ENCODE data around the gene NSUN4. TPM values are rescaled to one million over a fixed set of nuclear protein-coding genes. Genes with fewer than 3 reads are reported as not detected.
"Not testable (repeated sequence)": the region's sequence is repeated elsewhere in the genome, so short reads cannot be mapped to it uniquely, and the experiment has no call there.

NSUN4 gene
- total RNA-seq, 1 donor, result 34.7 TPM

DNA sequence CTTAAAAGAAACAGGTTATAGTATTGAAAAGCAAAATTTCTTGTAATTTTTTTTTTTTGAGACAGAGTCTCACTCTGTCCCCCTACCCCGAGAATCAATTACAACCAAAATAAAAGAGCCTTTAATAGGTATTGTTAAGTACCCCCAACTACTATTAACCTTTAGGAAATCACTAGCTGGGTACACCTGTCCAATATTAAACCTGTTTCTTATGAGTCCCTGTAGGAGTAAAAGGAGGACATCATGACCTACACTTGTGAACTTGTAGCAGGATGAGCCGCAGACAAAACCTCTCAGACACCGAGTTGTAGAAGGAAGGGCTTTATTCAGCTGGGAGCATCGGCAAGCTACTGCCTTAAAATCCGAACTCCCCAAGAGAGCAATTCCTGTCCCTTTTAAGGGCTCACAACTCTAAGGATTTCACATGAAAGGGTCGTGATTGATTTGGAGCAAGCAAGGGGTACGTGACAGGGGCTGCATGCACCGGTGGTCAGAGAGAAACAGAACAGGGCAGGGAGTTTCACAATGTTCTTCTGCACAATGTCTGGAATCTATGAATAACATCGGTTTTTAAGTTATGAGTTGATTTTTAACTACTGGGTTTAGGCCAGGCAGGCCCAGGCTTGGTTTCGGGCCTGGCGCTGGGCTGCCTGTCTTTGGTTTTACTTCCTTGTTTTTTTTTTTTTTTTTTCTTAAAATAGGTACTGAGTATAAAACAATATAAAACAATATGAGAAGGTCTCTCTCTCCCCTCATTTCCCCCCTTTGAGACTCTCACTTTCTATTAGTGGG is 15.1 kb upstream of the NSUN4 start:
- DNase-seq (ENCODE audit: low read depth in 2 of 3, low spot score in 2 of 3), result not testable (repeated sequence)

DNA sequence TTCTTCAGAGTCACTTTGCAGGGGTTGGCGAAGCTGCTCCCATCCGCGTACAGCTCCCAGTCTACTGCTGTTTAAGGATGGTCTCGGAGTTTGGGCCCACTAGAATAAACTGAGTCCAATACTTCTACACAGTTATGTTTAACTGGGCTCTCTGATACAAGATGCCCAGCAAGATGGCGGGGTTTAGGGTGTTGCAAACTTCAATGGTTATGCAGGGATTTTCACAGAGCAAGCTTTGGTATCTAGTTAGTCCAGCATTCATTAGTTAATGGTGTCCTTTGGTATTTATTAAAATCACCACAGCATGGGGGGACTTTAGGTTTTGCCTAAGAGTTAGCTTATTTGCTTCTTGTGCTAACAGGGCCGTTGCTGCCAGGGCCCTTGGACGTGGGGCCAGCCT is 12.4 kb upstream of the NSUN4 start:
- not testable (repeated sequence) for DNase-seq (ENCODE audit: low read depth in 2 of 3, low spot score in 2 of 3)

DNA sequence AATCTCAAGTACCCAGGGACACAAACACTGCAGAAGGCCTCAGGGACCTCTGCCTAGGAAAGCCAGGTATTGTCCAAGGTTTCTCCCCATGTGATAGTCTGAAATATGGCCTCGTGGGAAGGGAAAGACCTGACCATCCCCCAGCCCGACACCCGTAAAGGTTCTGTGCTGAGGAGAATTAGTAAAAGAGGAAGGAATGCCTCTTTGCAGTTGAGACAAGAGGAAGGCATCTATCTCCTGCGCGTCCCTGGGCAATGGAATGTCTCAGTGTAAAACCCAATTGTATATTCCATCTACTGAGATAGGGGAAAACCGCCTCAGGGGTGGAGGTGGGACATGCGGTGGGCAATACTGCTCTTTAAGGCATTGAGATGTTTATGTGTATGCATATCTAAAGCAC is 10.8 kb upstream of the NSUN4 start:
- not testable (repeated sequence) for DNase-seq (ENCODE audit: low read depth in 2 of 3, low spot score in 2 of 3)

DNA sequence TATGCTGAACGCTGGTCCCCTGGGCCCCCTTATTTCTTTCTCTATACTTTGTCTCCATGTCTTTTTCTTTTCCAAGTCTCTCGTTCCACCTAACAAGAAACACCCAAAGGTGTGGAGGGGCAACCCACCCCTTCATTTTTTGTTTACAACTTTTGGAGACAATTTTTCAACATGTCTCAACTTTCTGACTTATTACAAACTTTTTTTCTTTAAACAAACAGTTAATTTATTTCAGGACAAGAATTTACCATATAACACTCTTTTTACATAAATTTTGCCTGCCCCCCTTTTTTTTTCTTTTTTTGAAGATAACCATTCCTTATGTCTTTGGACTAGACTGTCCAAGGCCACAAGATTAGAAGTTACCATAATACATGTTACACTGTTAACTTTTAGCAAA is 10.2 kb upstream of the NSUN4 start:
- DNase-seq (ENCODE audit: low read depth in 2 of 3, low spot score in 2 of 3), result not testable (repeated sequence)

DNA sequence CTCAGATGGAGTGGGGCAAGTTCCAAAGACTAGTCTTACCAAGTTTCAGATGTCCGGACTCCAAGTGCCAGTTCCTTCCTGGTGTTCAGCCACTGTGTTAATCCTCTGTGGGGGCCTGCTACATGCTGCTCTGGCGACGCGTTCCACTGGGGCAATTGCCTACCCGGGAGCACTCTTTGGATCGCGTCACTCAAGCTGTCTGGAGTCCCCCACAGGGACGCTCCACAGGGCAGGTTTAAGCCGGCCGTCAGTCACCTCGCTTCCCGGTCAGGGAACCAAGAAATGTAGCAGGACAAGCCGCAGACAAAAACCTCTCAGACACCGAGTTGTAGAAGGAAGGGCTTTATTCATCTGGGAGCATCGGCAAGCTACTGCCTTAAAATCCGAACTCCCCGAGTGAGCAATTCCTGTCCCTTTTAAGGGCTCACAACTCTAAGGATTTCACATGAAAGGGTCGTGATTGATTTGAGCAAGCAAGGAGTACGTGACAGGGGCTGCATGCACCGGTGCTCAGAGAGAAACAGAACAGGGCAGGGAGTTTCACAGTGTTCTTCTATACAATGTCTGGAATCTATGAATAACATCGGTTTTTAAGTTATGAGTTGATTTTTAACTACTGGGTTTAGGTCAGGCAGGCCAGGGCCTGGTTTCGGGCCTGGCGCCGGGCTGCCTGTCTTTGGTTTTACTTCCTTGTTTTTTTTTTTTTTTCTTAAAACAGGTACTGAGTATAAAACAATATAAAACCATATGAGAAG is 8.6 kb upstream of the NSUN4 start:
- not testable (repeated sequence) for DNase-seq (ENCODE audit: low read depth in 2 of 3, low spot score in 2 of 3)

DNA sequence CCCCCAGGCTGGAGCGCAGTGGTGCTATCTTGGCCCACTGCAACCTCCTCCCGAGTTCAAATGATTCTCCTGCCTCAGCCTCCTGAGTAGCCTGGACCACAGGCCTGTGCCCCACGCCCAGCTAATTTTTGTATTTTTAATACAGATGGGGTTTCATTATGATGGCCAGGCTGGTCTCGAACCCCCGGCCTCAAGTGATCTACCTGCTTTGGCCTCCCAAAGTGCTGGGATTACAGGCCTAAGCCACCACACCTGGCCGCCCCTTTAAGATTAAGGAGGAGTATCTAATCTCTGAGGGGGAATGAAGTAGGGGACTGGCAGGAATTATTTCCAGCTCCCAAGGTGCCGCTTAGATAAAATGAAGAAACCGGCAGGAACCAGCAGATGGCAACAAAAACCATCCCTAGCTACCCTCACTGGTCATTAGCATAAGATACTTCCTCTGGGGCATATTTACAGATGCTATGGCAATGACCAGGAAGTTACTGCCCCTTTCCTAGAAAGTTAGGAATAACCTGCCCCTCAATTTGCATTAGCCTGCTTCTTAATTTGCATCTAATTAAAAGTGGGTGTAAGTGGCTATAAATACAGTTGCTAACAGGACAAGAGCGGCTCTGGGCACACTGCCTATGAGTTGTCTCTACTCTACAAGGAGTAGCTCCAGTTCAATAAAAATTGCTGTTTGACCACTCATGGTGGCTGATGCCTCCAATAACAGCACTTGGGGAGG is 7.1 kb upstream of the NSUN4 start:
- DNase-seq (ENCODE audit: low read depth in 2 of 3, low spot score in 2 of 3), result peak in 2 of 3 donors; percentile 46 to 53

DNA sequence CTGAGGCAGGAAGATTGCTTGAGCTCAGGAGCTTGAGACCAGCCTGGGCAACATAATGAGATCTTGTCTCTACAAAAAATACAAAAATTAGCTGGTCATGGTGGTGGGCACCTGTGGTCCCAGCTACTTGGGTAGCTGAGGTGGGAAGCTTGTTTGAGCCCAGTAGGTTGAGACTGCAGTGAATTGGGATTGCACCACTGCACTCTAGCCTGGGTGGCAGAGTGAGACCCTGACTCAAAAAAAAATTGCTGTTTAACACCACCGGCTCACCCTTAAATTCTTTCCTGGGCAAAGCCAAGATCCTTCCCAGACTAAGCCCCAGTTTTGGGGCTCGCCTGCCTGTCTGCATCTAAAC is 6.6 kb upstream of the NSUN4 start:
- DNase-seq (ENCODE audit: low read depth in 2 of 3, low spot score in 2 of 3), result no peak

DNA sequence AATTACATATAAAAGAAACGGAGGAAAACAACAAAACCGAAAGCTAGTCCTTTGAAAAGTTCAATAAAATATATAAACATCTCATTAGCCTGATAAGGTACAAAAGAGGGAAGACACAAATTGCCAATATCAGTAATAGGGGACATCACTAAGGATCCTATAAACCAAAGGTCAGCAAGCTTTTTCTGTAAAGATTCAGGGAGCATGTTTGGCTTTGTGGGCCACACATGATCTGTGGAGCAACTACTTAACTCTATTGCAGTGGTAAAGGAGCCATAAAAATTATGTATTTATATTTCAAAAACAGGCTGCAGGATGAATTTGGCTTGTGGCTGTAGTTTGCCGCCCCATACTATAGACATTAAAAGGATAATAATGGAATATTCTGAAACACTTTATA is 5.5 kb upstream of the NSUN4 start:
- DNase-seq (ENCODE audit: low read depth in 2 of 3, low spot score in 2 of 3), result no peak

DNA sequence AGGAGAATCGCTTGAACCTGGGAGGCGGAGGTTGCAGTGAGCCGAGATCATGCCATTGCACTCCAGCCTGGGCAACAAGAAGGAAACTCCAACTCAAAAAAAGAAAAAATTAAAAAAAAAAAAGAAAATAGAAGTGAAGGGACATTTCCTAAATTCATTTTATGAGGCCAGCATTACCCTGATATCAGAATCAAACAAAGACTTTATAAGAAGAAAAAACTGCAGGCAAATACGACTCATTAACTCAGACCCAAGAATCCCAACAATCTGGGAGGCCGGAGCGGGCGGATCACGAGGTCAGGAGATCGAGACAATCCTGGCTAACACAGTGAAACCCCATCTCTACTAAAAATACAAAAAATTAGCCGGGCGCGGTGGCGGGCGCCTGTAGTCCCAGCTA is 3.2 kb upstream of the NSUN4 start:
- DNase-seq (ENCODE audit: low read depth in 2 of 3, low spot score in 2 of 3), result not testable (repeated sequence)

DNA sequence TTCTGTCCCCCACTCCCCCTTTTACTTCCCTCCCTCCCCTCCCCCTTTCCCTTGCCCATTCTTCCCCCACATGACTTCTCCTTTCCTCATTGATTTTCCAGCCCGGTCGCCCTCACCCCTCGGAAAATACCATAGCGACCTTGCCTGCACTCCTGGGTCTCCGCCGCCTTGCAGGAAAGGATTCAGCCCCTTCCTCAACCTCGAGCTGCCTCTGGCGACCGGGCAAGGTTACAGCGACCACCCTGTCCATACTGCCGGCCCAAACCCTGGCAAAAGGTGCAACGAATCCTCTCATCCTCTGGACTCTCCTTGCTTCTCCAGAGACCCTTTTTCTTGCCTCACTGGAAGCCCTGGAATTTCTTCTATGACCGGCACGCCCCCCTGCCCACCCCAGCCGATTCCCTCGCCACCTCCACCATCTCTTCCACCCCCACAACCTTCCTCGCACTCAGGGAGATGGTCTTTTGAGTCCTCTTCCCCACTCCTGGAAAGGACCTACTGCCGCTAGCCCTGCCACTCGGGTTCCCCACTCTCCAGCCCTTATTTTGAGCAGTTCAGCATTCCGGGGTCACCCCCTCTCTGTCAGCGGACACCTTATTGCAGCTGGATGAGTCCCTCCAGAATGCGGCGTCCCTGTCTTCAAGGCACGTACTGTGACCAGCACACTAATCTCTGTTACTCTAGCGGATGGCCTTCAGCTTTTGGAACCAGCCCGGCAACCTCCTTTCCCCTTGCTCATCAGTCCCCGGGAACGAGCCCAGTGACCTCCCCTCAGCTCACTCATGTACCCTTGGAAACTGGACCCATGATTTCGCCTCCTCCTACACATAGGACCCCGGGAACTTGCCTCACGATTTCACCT is 846 bp downstream of the NSUN4 start:
- DNase-seq (ENCODE audit: low read depth in 2 of 3, low spot score in 2 of 3), result no peak

DNA sequence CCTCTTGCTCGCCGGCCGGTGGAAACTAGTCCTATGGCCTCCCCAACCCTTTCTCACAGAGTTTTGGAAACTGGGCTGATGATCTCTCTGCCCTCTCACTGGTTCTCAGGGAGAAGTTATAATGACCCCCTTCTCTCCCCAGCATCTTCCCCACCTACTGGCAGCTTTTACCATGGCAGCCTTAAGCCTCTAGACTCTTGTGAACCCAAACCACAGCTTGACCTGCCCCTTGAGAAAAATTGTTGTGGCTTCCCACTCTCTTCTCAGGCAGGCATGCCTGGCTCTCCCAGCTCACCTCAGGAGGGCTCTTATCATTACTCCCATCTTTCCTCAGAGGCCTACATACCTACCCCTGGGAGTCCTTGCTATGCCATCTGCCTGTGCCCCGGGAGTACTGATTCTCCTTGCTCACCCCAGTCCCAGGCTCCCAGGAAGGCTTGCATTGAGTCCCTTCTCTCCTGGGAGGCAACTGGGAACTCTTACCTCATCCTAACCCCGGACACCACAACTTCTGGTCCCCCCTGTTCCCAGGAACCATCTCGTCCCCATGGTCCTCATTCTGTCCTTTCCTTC is 1.6 kb downstream of the NSUN4 start:
- peak in 2 of 3 donors; percentile 24 to 55 for DNase-seq (ENCODE audit: low read depth in 2 of 3, low spot score in 2 of 3)

DNA sequence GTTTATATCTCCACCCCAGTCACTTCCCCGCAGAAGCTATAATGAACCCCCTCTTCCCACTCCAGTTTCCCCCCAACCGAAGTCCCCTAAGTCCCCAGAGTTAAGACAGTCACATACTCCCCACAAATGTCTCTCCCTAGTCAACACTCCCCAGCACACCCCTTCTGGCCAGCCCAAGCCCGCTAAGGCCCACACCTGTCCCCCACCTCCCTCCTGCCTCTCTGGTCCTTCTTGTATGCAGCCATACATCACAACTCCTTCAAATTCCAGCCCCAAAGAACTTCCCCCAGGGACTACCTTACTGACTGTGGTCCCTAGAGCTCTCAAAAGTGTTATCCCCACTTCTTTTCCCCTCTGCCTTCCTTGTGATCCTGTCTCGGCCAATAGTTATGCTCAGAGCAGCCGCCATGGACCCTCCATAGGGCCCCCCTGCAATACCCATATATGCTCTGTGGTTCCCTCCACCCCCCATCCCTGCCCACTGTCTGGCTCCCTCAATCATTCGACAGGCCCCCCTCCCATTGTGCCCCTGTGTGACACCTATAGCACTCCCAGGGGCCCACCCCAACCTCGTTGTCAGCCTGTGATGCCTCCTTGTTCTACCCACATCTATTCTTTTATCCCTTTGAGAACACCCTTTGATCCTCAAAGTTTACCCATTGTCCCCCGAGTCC is 2.2 kb downstream of the NSUN4 start:
- DNase-seq (ENCODE audit: low read depth in 2 of 3, low spot score in 2 of 3), result no peak

DNA sequence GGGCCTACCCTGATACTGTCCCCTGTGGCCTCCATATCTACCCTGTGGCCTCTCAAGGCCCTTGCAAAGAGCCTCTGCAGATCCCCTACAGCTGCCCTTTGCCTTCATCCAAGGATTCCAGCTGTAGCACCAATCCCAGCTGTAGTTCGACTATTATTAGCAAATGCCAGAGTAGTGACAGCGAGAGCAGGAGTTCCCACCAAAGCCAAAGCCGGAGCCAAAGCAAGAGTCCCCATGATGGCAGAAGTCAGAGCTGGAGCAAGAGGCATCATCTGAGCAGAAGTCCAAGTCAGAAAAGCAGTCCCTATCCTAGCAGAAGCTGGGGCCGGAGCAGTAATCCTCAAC is 2.7 kb downstream of the NSUN4 start:
- DNase-seq (ENCODE audit: low read depth in 2 of 3, low spot score in 2 of 3), result no peak

DNA sequence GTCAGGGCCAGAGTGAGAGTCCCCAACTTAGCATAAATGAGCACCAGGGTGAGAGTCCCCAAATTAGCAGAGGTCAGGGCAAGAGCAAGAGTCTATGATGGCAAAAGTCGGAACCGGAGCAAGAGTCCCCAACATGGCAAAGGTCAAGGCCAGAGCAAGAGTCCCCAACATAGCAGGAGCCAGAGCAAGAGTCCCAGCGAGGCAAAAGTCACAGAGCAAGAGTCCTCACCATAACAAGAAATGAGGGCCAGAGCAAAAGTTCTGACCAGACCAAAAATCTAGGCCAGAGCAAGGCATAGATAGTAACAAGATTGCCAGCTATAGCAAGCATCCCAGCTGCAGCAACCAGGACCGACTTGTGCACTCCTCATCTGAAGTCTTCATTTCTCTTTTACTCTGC is 3.1 kb downstream of the NSUN4 start:
- DNase-seq (ENCODE audit: low read depth in 2 of 3, low spot score in 2 of 3), result no peak

DNA sequence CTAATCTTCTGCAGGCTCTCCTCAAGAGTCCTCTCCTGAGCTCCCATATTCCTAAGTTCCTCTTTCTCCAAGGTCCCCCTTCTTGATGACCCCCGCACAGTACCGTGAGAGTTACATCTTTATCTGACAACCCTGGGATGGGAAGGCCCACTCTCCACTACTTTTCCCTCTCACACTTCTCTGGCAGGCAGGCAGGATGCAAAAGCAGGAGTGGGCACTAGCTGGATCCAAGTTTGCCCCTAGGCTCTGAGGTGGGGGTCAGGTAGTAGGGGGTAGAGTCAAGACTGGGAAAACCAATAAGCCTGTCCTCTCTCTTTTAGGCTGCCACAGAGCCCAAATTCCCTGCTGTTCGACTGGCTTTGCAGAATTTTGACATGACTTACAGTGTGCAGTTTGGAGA is 3.9 kb downstream of the NSUN4 start:
- DNase-seq (ENCODE audit: low read depth in 2 of 3, low spot score in 2 of 3), result no peak

DNA sequence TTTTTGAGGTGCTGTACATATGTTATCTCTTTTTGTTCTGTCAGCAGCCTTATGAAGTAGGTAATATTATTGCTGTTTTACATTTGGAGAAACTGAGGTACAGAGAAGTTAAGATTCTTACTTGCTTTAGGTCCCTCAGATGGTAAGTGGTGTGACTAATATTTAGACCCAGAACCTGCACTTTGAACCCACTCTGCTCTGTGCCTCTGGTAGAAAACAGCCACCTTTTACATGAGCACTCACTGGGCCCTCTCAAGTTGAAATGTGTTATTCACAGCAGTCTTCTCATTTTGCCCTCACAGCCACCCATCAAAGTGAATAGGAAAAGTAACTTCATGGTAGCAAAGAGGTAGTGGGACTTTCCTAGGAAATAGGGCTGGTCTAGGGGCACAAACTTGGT is 4.7 kb downstream of the NSUN4 start:
- no peak for DNase-seq (ENCODE audit: low read depth in 2 of 3, low spot score in 2 of 3)

DNA sequence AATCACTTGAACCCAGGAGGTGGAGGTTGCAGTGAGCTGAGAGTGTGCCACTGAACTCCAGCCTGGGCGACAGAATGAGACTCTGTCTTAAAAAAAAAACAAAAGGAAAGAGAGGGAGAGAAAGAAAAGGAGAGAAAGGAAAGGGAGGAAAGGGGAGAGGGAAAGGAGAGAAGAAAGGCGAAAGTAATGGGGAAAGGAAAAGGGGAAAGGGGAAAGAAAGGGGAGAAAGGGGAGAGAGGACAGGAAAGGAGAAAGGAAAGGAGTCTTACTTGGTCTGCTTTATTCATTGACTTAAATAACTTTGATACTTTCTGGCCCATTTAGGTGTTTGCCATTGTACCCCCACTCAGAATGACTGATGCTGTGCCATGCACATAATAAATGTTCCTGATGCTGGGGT is 11.8 kb downstream of the NSUN4 start:
- DNase-seq (ENCODE audit: low read depth in 2 of 3, low spot score in 2 of 3), result no peak

DNA sequence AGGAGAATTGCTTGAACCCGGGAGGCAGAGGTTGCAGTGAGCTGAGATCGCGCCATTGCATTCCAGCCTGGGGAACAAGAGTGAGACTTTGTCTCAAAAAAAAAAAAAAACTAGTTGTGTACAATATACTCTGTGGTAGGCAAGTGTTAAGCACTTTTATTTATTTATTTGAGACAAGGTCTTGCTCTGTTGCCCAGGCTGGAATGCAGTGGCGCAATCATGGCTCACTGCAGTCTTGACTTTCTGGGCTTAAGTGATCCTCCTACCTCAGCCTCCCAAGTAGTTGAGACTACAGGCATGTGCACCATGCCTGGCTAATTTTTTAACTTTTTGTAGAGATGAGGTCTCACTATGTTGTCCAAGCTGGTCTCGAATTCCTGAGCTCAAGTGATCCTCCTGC is 15.3 kb downstream of the NSUN4 start:
- DNase-seq (ENCODE audit: low read depth in 2 of 3, low spot score in 2 of 3), result not testable (repeated sequence)

DNA sequence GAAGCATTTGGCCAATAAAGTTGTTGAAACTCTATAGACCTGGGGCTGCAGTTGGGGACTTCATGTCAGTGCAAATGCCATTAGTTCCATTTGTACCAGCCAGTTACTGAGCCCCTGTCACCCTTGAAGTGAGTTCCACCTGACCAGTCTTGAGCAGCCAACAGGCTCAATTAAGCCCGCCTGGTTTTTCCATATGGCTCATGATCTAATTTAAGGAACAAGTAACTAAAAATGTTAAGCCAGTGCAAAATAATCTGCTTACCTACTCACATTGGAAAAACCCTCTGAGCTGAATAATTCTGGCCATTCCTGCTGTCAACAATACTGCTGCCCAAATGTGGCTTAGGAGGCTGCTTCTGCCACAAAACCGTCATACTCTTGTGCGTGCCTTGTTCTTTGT is 21.6 kb downstream of the NSUN4 start:
- DNase-seq (ENCODE audit: low read depth in 2 of 3, low spot score in 2 of 3), result no peak

DNA sequence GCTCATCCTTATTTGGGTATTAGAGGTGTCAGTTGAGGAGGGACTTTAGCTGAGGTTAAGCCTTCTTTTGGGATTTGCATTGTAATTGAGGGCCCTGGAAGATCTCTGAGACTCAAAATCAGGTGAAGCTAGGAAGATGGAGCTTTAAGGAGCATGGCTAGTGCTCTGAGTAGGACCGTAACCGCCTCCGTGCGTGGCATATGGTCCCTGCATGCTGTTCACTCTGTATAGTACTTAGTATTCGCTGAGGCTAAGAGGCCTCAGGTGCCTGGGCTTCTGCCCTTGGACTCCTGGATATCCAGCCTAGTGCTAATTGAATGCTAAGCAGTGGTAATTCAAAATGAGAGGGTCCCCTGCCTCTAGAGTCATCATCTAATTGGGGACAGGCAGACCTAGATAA is 22.5 kb downstream of the NSUN4 start:
- DNase-seq (ENCODE audit: low read depth in 2 of 3, low spot score in 2 of 3), result no peak

Measured in hematopoietic multipotent progenitor cell (in vitro differentiated cells).